ENCODE data around the gene ASRGL1.

The ASRGL1 gene

DNA sequence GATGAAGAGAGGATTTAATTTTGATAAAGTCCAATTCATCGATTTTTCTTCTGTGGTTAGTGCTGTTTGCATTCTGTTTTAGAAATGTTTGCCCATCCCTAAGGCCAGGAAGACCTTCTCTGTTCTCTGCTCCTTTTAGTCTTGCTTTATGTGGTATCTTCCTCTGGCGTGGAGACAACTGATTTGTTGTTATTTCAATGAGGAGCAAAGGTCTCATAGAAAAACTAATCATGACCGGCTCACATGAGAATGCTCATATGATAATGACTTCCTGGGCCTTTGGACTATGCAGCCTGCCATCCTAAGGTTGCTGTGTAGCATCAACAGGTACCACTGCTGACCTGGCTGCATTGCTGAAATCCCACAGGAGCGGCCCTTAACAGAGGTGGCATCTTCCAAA lies 101.4 kb downstream of the ASRGL1 start:
- Histone ChIP-seq H2BK15ac (ENCODE audit: low read depth, poor library complexity, severe bottlenecking) (no peak overlapping the region), H3K4ac (ENCODE audit: low read depth in 1 of 2, low read length in 2 of 2) (no peak overlapping the region), H2AFZ (ENCODE audit: low read depth, low read length) (no peak overlapping the region), H4K91ac (ENCODE audit: low read length) (no peak overlapping the region), H4K8ac (ENCODE audit: low read length) (peak overlapping the region; percentile 41), H3K14ac (ENCODE audit: low read length in 2 of 2) (no peak overlapping the region), H2BK5ac (ENCODE audit: low read depth, low read length, poor library complexity, severe bottlenecking) (no peak overlapping the region), H3K4me1 (ENCODE audit: control insufficient read depth, insufficient read depth, low read depth, low read length) (peaks cover 13% of the 10 kb centered on the region), H3K18ac (ENCODE audit: low read depth in 1 of 2, low read length in 2 of 2) (no peak overlapping the region), H3K9ac (ENCODE audit: low read length) (no peak overlapping the region), H2BK12ac (ENCODE audit: low read length in 2 of 2) (no peak overlapping the region), H3K23ac (ENCODE audit: low read length in 2 of 2) (no peak overlapping the region), H3K4me3 (ENCODE audit: insufficient read depth in 1 of 2, low read depth in 1 of 2, low read length in 2 of 2) (no peak overlapping the region), H3K36me3 (ENCODE audit: control insufficient read depth in 1 of 2, insufficient read depth in 2 of 2, low read depth in 1 of 2, low read length in 2 of 2) (peaks cover 0 to 2% of the 10 kb centered on the region in 2 experiments), H3K9me3 (ENCODE audit: control insufficient read depth, low read length) (no peaks in the 10 kb centered on the region), H3K27ac (ENCODE audit: low read length, poor library complexity, severe bottlenecking) (no peak overlapping the region), H2AK5ac (ENCODE audit: low read length, severe bottlenecking) (no peak overlapping the region), H3K79me1 (replicated peaks; ENCODE audit: low read length, poor library complexity, severe bottlenecking) (no peaks in the 10 kb centered on the region), H3K4me2 (ENCODE audit: low read length, poor library complexity, severe bottlenecking) (no peak overlapping the region), H2BK120ac (ENCODE audit: low read depth, low read length) (no peak overlapping the region), H3K27me3 (ENCODE audit: control insufficient read depth in 1 of 2, insufficient read depth in 1 of 2, low read length in 2 of 2) (no peaks in the 10 kb centered on the region)
- 91% methylated on average over 4 of the region's 4 CpGs for WGBS
- no peak for DNase-seq

DNA sequence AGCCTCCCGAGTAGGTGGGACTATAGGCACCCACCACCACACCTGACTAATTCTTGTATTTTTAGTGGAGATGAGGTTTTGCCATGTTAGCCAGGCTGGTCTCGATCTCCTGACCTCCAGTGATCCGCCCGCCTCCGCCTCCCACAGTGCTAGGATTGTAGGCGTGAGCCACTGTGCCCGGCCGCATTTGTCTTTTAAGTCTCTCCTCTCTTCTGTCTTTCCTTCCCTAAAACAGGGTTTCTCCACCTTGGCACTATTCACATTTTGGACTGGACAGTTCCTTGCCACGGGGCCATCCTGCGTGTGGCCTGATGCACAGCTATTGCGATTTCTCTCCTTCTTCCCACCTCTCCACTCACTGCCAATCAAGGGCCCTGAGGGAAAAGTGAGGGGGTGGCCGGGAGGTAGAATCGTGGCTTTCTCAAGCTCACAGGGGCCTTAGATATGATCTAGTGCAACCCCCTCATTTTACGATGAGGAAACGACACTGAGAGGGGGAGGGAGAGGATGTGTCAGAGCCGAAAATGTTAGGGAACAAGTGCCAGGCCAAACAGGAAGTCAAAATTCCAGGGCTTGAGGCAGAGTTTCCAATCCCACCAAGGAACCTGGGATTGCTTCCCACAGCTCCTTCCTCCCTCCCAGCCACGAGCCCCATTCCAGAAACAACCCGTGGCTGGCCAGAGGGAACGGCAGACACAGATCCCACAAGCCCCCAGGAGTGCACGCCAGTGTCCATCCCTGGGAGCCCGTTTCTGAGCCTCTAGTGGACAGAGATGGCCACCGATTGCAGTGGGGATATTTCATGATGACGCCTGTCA lies 102.7 kb downstream of the ASRGL1 start:
- peak overlapping the region in 1 of 2 experiments; percentile 46 for H3K14ac ChIP-seq (ENCODE audit: low read length in 2 of 2)
- no peak overlapping the region for H3K27ac ChIP-seq (ENCODE audit: low read length, poor library complexity, severe bottlenecking)
- peak overlapping the region in 1 of 2 experiments; percentile 45 for H3K4me3 ChIP-seq (ENCODE audit: insufficient read depth in 1 of 2, low read depth in 1 of 2, low read length in 2 of 2)
- peak overlapping the region; percentile 59 for H2AFZ ChIP-seq (ENCODE audit: low read depth, low read length)
- H4K91ac ChIP-seq (ENCODE audit: low read length) = no peak overlapping the region
- peak overlapping the region in 1 of 2 experiments; percentile 67 for H3K23ac ChIP-seq (ENCODE audit: low read length in 2 of 2)
- no peak overlapping the region for H2BK5ac ChIP-seq (ENCODE audit: low read depth, low read length, poor library complexity, severe bottlenecking)
- H3K9me3 ChIP-seq (ENCODE audit: control insufficient read depth, low read length) = no peaks in the 10 kb centered on the region
- no peaks in the 10 kb centered on the region for H3K36me3 ChIP-seq (ENCODE audit: control insufficient read depth in 1 of 2, insufficient read depth in 2 of 2, low read depth in 1 of 2, low read length in 2 of 2)
- peaks cover 15% of the 10 kb centered on the region for H3K4me1 ChIP-seq (ENCODE audit: control insufficient read depth, insufficient read depth, low read depth, low read length)
- no peaks in the 10 kb centered on the region for H3K79me1 ChIP-seq (replicated peaks; ENCODE audit: low read length, poor library complexity, severe bottlenecking)
- H3K27me3 ChIP-seq (ENCODE audit: control insufficient read depth in 1 of 2, insufficient read depth in 1 of 2, low read length in 2 of 2) = no peaks in the 10 kb centered on the region
- H4K8ac ChIP-seq (ENCODE audit: low read length) = peak overlapping the region; percentile 73
- DNase-seq = no peak
- peak overlapping the region; percentile 25 to 60 for H3K18ac ChIP-seq (ENCODE audit: low read depth in 1 of 2, low read length in 2 of 2)
- peak overlapping the region; percentile 13 for H3K4me2 ChIP-seq (ENCODE audit: low read length, poor library complexity, severe bottlenecking)
- 60% methylated on average over 20 of the region's 23 CpGs for WGBS
- peak overlapping the region; percentile 6 for H2BK15ac ChIP-seq (ENCODE audit: low read depth, poor library complexity, severe bottlenecking)
- peak overlapping the region; percentile 97 for H2AK5ac ChIP-seq (ENCODE audit: low read length, severe bottlenecking)
- H3K4ac ChIP-seq (ENCODE audit: low read depth in 1 of 2, low read length in 2 of 2) = peak overlapping the region in 1 of 2 experiments; percentile 63
- no peak overlapping the region for H2BK120ac ChIP-seq (ENCODE audit: low read depth, low read length)
- H2BK12ac ChIP-seq (ENCODE audit: low read length in 2 of 2) = peak overlapping the region in 1 of 2 experiments; percentile 52
- peak overlapping the region; percentile 80 for H3K9ac ChIP-seq (ENCODE audit: low read length)

Measured in mesenchymal stem cell (in vitro differentiated cells and primary cell).